A673 (cell line): ENCODE data around the gene C19orf38. TPM values are rescaled to one million over a fixed set of nuclear protein-coding genes. Genes with fewer than 3 reads are reported as not detected.

Experiments used
- BruUV-seq: library from RNA; stranded (reverse); fragments of 400-500 nt; replicated peaks from 2 replicates; lab custom pipeline; 2021; lab: Mats Ljungman, UMichigan
- CTCF ChIA-PET: fragments of 300-600 bp; sonication (Branson Sonifier 250); formaldehyde crosslinking; loops from one replicate; lab custom pipeline; 2022; ENCODE audit warnings: antibody characterized with exemption; lab: Charles Lee
- POLR2A ChIA-PET: fragments of 300-600 bp; sonication (Branson Sonifier 250); formaldehyde crosslinking; loops from one replicate; lab custom pipeline; 2022; ENCODE audit warnings: antibody characterized with exemption; ENCODE audit not compliant: low non-redundant PET; lab: Charles Lee
- DNase-seq: peaks from one replicate; pipeline ENCODE4 v3.0.0-alpha.2; 2015; ENCODE audit warnings: low spot score
- H3K27ac ChIP-seq: fragments of 200-600 bp; sonication (generic); 2 replicates; pipeline ENCODE4 v1.5.1; 2016; ENCODE audit warnings: mixed run types, low read depth, mild to moderate bottlenecking, mixed read lengths, antibody characterized with exemption, low read length; ENCODE audit not compliant: poor library complexity, severe bottlenecking
- H3K27me3 ChIP-seq: fragments of 200-600 bp; sonication (generic); replicated peaks from 2 replicates; pipeline ENCODE4 v1.6.1; 2017; ENCODE audit warnings: mixed run types, low read depth, mild to moderate bottlenecking, mixed read lengths, antibody characterized with exemption, low read length; ENCODE audit not compliant: insufficient read depth, poor library complexity
- H3K36me3 ChIP-seq: fragments of 200-600 bp; sonication (generic); 2 replicates; pipeline ENCODE4 v1.6.1; 2016; ENCODE audit warnings: mixed run types, mild to moderate bottlenecking, mixed read lengths, antibody characterized with exemption, low read length; ENCODE audit not compliant: insufficient read depth, poor library complexity, severe bottlenecking
- H3K4me1 ChIP-seq: fragments of 200-600 bp; sonication (generic); 2 replicates; pipeline ENCODE4 v1.6.1; 2017; ENCODE audit warnings: mixed run types, mild to moderate bottlenecking, mixed read lengths, antibody characterized with exemption, low read length; ENCODE audit not compliant: insufficient read depth, poor library complexity, severe bottlenecking
- H3K4me3 ChIP-seq: fragments of 200-600 bp; sonication (generic); 2 replicates; pipeline ENCODE4 v1.5.1; 2016; ENCODE audit warnings: low read depth, mixed run types, mild to moderate bottlenecking, mixed read lengths, low read length; ENCODE audit not compliant: poor library complexity, severe bottlenecking
- H3K9me3 ChIP-seq: fragments of 200-600 bp; sonication (generic); 2 replicates; pipeline ENCODE4 v1.6.1; 2016; ENCODE audit warnings: mixed run types, low read depth, mild to moderate bottlenecking, mixed read lengths, antibody characterized with exemption, low read length; ENCODE audit not compliant: poor library complexity, severe bottlenecking
- EZH2 ChIP-seq: fragments of 200-600 bp; sonication (generic); IDR thresholded peaks from 2 replicates; pipeline ENCODE4 v1.6.1; 2017; ENCODE audit warnings: borderline replicate concordance, low read depth, mild to moderate bottlenecking, mixed read lengths, antibody characterized with exemption, low read length; ENCODE audit not compliant: poor library complexity, severe bottlenecking
- intact Hi-C: fragments of 100-400 bp; cut with micrococcal nuclease; formaldehyde crosslinking; loops from one replicate; pipeline ENCODE4 v1.10.0; 2022; ENCODE audit not compliant: unreplicated experiment
- total RNA-seq: library from RNA; stranded (reverse); gene quantifications from 2 replicates; pipeline ENCODE4 v1.2.3, GENCODE V29; 2021
- TF ChIP-seq, protein P1 (sequence below): fragments of 300-800, 200-600 bp; sonication (generic); conservative IDR thresholded peaks from 2 replicates; pipeline ENCODE4 v1.5.1; 2017; ENCODE audit warnings: low read depth, mild to moderate bottlenecking, antibody characterized with exemption, low read length, moderate library complexity, mixed read lengths

The C19orf38 gene
- total RNA-seq, 1 experiment from 2014 or later = not detected

DNA sequence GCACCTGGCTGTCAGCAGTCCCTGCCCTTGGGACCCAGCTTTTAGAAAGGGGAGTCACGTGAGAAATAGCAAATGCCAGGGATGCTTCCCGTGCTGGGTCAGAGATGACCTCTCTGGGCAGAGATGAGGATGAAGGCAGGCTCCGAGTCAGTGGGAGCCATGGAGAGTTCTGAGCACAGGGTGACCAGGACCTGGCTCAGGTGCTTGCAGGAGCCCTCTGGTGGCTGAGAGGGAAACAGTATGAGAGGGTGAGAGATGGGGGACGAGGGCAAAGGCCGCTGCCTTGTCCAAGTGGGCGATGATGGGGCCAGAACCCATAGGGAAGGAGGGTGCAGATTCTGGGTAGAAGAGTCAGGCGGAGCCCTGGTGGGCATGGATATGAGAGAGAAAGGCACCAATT, 28.0 kb upstream of the C19orf38 start:
- H3K4me1 ChIP-seq = no peaks in the 10 kb centered on the region
- intact Hi-C loops = no loop called here
- no TSS peak for BruUV-seq
- ChIA-PET CTCF (no interaction called here), POLR2A (no interaction called here)
- DNase-seq = no peak
- no peak overlapping the region for H3K4me3 ChIP-seq
- H3K27ac ChIP-seq = no peak overlapping the region
- no peak for TF ChIP-seq EZH2
- TF ChIP-seq, protein P1, sequence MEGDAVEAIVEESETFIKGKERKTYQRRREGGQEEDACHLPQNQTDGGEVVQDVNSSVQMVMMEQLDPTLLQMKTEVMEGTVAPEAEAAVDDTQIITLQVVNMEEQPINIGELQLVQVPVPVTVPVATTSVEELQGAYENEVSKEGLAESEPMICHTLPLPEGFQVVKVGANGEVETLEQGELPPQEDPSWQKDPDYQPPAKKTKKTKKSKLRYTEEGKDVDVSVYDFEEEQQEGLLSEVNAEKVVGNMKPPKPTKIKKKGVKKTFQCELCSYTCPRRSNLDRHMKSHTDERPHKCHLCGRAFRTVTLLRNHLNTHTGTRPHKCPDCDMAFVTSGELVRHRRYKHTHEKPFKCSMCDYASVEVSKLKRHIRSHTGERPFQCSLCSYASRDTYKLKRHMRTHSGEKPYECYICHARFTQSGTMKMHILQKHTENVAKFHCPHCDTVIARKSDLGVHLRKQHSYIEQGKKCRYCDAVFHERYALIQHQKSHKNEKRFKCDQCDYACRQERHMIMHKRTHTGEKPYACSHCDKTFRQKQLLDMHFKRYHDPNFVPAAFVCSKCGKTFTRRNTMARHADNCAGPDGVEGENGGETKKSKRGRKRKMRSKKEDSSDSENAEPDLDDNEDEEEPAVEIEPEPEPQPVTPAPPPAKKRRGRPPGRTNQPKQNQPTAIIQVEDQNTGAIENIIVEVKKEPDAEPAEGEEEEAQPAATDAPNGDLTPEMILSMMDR = no peak
- no peaks in the 10 kb centered on the region for H3K27me3 ChIP-seq
- no peaks in the 10 kb centered on the region for H3K9me3 ChIP-seq
- peaks cover 20% of the 10 kb centered on the region for H3K36me3 ChIP-seq

DNA sequence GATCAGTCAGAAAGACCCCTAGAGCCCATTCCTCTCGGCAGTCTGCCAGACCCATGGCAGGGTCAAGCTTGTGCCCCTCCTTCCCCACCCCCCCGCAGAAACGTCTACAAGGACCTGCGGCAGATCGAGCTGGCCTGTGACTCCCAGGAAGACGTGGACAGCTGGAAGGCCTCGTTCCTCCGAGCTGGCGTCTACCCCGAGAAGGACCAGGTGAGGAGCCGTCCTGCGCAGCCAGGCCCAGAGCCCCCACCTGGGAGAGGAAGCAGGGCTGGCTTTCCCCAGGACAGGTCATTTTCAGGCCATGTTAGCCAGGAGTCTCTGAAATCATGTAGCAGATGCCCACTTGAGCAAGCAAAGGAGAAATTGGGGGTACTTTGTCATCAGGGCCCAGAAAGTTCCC, 24.5 kb upstream of the C19orf38 start:
- BruUV-seq = no TSS peak
- POLR2A ChIA-PET = no interaction called here
- no peaks in the 10 kb centered on the region for H3K9me3 ChIP-seq
- intact Hi-C loops = no loop called here
- DNase-seq = no peak
- peaks cover 20% of the 10 kb centered on the region for H3K36me3 ChIP-seq
- H3K4me3 ChIP-seq = no peak overlapping the region
- CTCF ChIA-PET = no interaction called here
- no peaks in the 10 kb centered on the region for H3K4me1 ChIP-seq
- no peak for TF ChIP-seq EZH2
- TF ChIP-seq, protein P1 = no peak
- no peaks in the 10 kb centered on the region for H3K27me3 ChIP-seq
- no peak overlapping the region for H3K27ac ChIP-seq

DNA sequence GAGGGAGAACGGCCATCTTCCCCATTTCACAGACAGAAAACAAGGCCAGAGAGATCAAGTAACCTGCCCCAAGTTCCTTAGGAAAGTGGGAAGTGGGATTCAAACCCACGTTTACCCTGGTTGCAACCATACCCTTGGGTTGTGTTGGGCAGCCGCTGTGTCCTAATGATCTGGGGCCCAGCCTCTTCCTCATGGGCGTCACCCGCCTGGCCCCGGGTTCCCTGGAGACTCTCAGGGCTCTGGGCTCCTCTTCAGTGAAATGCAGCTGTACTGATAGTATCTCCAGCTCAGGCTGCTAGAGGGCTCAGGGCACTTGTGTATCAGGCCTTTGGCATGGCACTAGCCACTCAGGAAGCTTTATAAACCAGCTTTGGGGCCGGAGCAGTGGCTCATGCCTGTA, 22.0 kb upstream of the C19orf38 start:
- H3K36me3 ChIP-seq = peaks cover 6% of the 10 kb centered on the region
- TF ChIP-seq, protein P1 = no peak
- no peak overlapping the region for H3K4me3 ChIP-seq
- POLR2A ChIA-PET = no interaction called here
- no peaks in the 10 kb centered on the region for H3K9me3 ChIP-seq
- H3K27me3 ChIP-seq = no peaks in the 10 kb centered on the region
- intact Hi-C loops = no loop called here
- DNase-seq = no peak
- no peak overlapping the region for H3K27ac ChIP-seq
- no peaks in the 10 kb centered on the region for H3K4me1 ChIP-seq
- BruUV-seq = no TSS peak
- CTCF ChIA-PET = no interaction called here
